ENCODE measurements around the gene AGRN. TPM values are rescaled to one million over a fixed set of nuclear protein-coding genes. Genes with fewer than 3 reads are reported as not detected.

AGRN gene
- total RNA-seq, 1 donor = 7.9 TPM

GRCh38 chr1:1047407-1047806, 27.5 kb downstream of the AGRN start:
- no peak for TF ChIP-seq CTCF (IDR thresholded peaks at IDR 0.05; ENCODE audit: insufficient read depth, low read length)
- H3K4me3 ChIP-seq (ENCODE audit: low read depth, low read length) = no peak overlapping the region
- no peak for DNase-seq (ENCODE audit: low read depth)

- TF ChIP-seq CTCF (IDR thresholded peaks at IDR 0.05; ENCODE audit: insufficient read depth, low read length) = no peak
- DNase-seq (ENCODE audit: low read depth) = no peak
- H3K4me3 ChIP-seq (ENCODE audit: low read depth, low read length) = no peak overlapping the region
Measured at GRCh38 chr1:1047963-1048362, 28.0 kb downstream of the AGRN start.

GRCh38 chr1:1048765-1049164, 28.8 kb downstream of the AGRN start:
- H3K4me3 ChIP-seq (ENCODE audit: low read depth, low read length) = no peak overlapping the region
- DNase-seq (ENCODE audit: low read depth) = no peak
- TF ChIP-seq CTCF (IDR thresholded peaks at IDR 0.05; ENCODE audit: insufficient read depth, low read length) = no peak

GRCh38 chr1:1049318-1050165, 29.6 kb downstream of the AGRN start:
- no peak overlapping the region for H3K4me3 ChIP-seq (ENCODE audit: low read depth, low read length)

GRCh38 chr1:1050577-1051052, 30.7 kb downstream of the AGRN start:
- H3K4me3 ChIP-seq (ENCODE audit: low read depth, low read length) = no peak overlapping the region
- no peak for TF ChIP-seq CTCF (IDR thresholded peaks at IDR 0.05; ENCODE audit: insufficient read depth, low read length)
- DNase-seq (ENCODE audit: low read depth) = no peak

More at GRCh38 chr1:1049318-1050165, 29.6 kb downstream of the AGRN start:
- TF ChIP-seq CTCF (IDR thresholded peaks at IDR 0.05; ENCODE audit: insufficient read depth, low read length) = no peak
- no peak for DNase-seq (ENCODE audit: low read depth)

- H3K4me3 ChIP-seq (ENCODE audit: low read depth, low read length) = no peak overlapping the region
- no peak for DNase-seq (ENCODE audit: low read depth)
- no peak for TF ChIP-seq CTCF (IDR thresholded peaks at IDR 0.05; ENCODE audit: insufficient read depth, low read length)
Measured at GRCh38 chr1:1051127-1051810, 31.3 kb downstream of the AGRN start.

Data from fibroblast of the aortic adventitia (primary cell).